Endothelial cell of umbilical vein (primary cell): ENCODE measurements around the gene DEFB124. TPM values are rescaled to one million over a fixed set of nuclear protein-coding genes. Genes with fewer than 3 reads are reported as not detected.

ENCODE experiments used
- BruUV-seq: library from RNA; stranded (reverse); fragments of 400-500 nt; replicated peaks from 2 replicates; lab custom pipeline; 2021; lab: Mats Ljungman, UMichigan
- CTCF ChIA-PET: fragments of 300-600, 350-600 bp; sonication (Branson Sonifier 250); formaldehyde crosslinking; loops from one replicate; lab custom pipeline; 2021; ENCODE audit warnings: antibody characterized with exemption, inconsistent platforms; lab: Charles Lee
- POLR2A ChIA-PET: fragments of 300-600, 350-600 bp; sonication (Branson Sonifier 250); formaldehyde crosslinking; loops from one replicate; lab custom pipeline; 2021; ENCODE audit warnings: antibody characterized with exemption, inconsistent platforms; lab: Charles Lee
- DNase-seq: peaks from one replicate; pipeline ENCODE4 v3.0.0-alpha.2; 2011; ENCODE audit warnings: low read depth, low spot score
- FAIRE-seq: peaks from 2 replicates; lab custom pipeline; 2011; peaks lifted over from hg19 to GRCh38; lab: Jason Lieb, UNC
- H2AFZ ChIP-seq: 2 replicates; pipeline ENCODE4 v1.6.0; 2012; ENCODE audit warnings: low read depth, low read length, control low read depth, inconsistent platforms
- H3K27ac ChIP-seq: 2 replicates; pipeline ENCODE4 v1.5.1; 2011; ENCODE audit warnings: low read depth, mild to moderate bottlenecking, control low read depth, low read length, moderate library complexity; ENCODE audit not compliant: insufficient read depth
- H3K27me3 ChIP-seq, 2 experiments: 2 replicates each; pipeline versions ENCODE4 v1.6.0 to v1.6.1; 2011; ENCODE audit warnings: low read length in 2 of 2, mixed read lengths in 1 of 2; ENCODE audit not compliant: control insufficient read depth in 2 of 2, insufficient read depth in 2 of 2
- H3K36me3 ChIP-seq, 2 experiments: 2 replicates in 1 of 2; 3 replicates in 1 of 2; pipeline ENCODE4 v1.5.1; 2011; ENCODE audit warnings: low read length in 2 of 2, mild to moderate bottlenecking in 1 of 2, moderate library complexity in 1 of 2; ENCODE audit not compliant: control insufficient read depth in 2 of 2, insufficient read depth in 2 of 2; ENCODE audit errors: extremely low read depth in 1 of 2
- H3K4me1 ChIP-seq: 3 replicates; pipeline ENCODE4 v1.5.1; 2011; ENCODE audit warnings: mild to moderate bottlenecking, low read length; ENCODE audit not compliant: control insufficient read depth, insufficient read depth; ENCODE audit errors: extremely low read depth
- H3K4me2 ChIP-seq: 2 replicates; pipeline ENCODE4 v1.6.1; 2011; ENCODE audit warnings: low read length, control low read depth, mixed read lengths; ENCODE audit not compliant: insufficient read depth
- H3K4me3 ChIP-seq, 3 experiments: fragments of 200-600 bp in 1 of 3; sonication (generic), shearing (Covaris generic) in 1 of 3; replicated peaks in 1 of 3; 2 replicates each; pipeline ENCODE4 v1.5.1; 2011 to 2016; ENCODE audit warnings: control low read depth in 3 of 3, low read length in 3 of 3, mild to moderate bottlenecking in 2 of 3, inconsistent platforms in 1 of 3, low read depth in 1 of 3, moderate library complexity in 1 of 3; ENCODE audit not compliant: insufficient read depth in 1 of 3
- H3K79me2 ChIP-seq: 2 replicates; pipeline ENCODE4 v1.6.0; 2012; ENCODE audit warnings: low read length, inconsistent platforms; ENCODE audit not compliant: control insufficient read depth, insufficient read depth
- H3K9ac ChIP-seq: replicated peaks from 2 replicates; pipeline ENCODE3; 2011; ENCODE audit warnings: low read length, control low read depth; ENCODE audit not compliant: insufficient read depth; ENCODE audit errors: extremely low read depth
- H3K9me1 ChIP-seq: replicated peaks from 3 replicates; pipeline ENCODE4 v1.6.0; 2011; ENCODE audit warnings: mild to moderate bottlenecking, low read length; ENCODE audit not compliant: control insufficient read depth, insufficient read depth; ENCODE audit errors: extremely low read depth
- H3K9me3 ChIP-seq: replicated peaks from 2 replicates; pipeline ENCODE4 v1.5.1; 2012; ENCODE audit warnings: low read length, inconsistent platforms; ENCODE audit not compliant: control insufficient read depth, insufficient read depth
- H4K20me1 ChIP-seq: replicated peaks from 2 replicates; pipeline ENCODE3; 2011; ENCODE audit warnings: mild to moderate bottlenecking, low read length; ENCODE audit not compliant: control insufficient read depth, insufficient read depth; ENCODE audit errors: extremely low read depth
- EZH2 ChIP-seq: IDR thresholded peaks from 2 replicates; pipeline ENCODE4 v1.6.1; 2012; ENCODE audit warnings: borderline replicate concordance, low read depth, mild to moderate bottlenecking, moderate library complexity, low read length, inconsistent platforms; ENCODE audit not compliant: severe bottlenecking
- FOS ChIP-seq: IDR thresholded peaks from 2 replicates; pipeline ENCODE4 v1.6.1; 2011; ENCODE audit warnings: mild to moderate bottlenecking, low read length, moderate library complexity, borderline replicate concordance; ENCODE audit not compliant: insufficient read depth
- GATA2 ChIP-seq: IDR thresholded peaks from 2 replicates; pipeline ENCODE4 v1.7.0; 2011; ENCODE audit warnings: low read depth, mild to moderate bottlenecking, moderate library complexity, mixed read lengths, low read length; ENCODE audit not compliant: insufficient read length, insufficient read depth
- JUN ChIP-seq: IDR thresholded peaks from 2 replicates; pipeline ENCODE4 v1.6.1; 2011; ENCODE audit warnings: borderline replicate concordance, low read depth; ENCODE audit not compliant: insufficient read length, insufficient read depth
- MAX ChIP-seq: IDR thresholded peaks from 2 replicates; pipeline ENCODE4 v1.6.1; 2011; ENCODE audit not compliant: insufficient read depth, insufficient read length
- MYC ChIP-seq: IDR thresholded peaks from one replicate; pipeline ENCODE4 v1.6.1; 2011; ENCODE audit warnings: mild to moderate bottlenecking, low read depth, low read length
- POLR2A ChIP-seq: IDR thresholded peaks from 2 replicates; pipeline ENCODE4 v1.6.1; 2012; ENCODE audit warnings: low read depth, mild to moderate bottlenecking, control low read depth, low read length
- POLR2AphosphoS5 ChIP-seq: IDR thresholded peaks from 2 replicates; pipeline ENCODE4 v1.6.1; 2012; ENCODE audit warnings: low read depth, mild to moderate bottlenecking, control low read depth, low read length, moderate library complexity; ENCODE audit not compliant: insufficient read depth
- dilution Hi-C: fragments of 300-500 bp; cut with MboI; formaldehyde crosslinking; loops from one replicate; pipeline ENCODE4 v1.15.0; 2019; ENCODE audit warnings: low sequenced_read_pairs; ENCODE audit not compliant: extremely low pct_ligation_motif_present
- intact Hi-C: fragments of 100-400 bp; cut with micrococcal nuclease; formaldehyde crosslinking; loops from one replicate; pipeline ENCODE4 v1.10.0; 2022
- polyA plus RNA-seq, 4 experiments: library from polyadenylated mRNA; depleted of rRNA in 3 of 4; stranded (reverse) in 3 of 4; unstranded in 1 of 4; fragments of >200 nt; gene quantifications; 2 replicates each; pipeline versions ENCODE4 v1.2.1 to v1.2.3, GENCODE V29; 2011 to 2012; ENCODE audit warnings: missing spikeins in 1 of 4
- total RNA-seq: library from RNA; stranded (reverse); gene quantifications from 2 replicates; pipeline ENCODE4 v1.2.3, GENCODE V29; 2021
- TF ChIP-seq, protein P1 (sequence below), 2 donors: IDR thresholded peaks; 1 replicate in 1 of 2; 2 replicates in 1 of 2; pipeline ENCODE4 v1.5.1; 2011; ENCODE audit warnings: low read length in 2 of 2, mild to moderate bottlenecking in 2 of 2, moderate library complexity in 2 of 2, control low read depth in 1 of 2, inconsistent platforms in 1 of 2, low read depth in 1 of 2; ENCODE audit not compliant: insufficient read depth in 1 of 2; ENCODE audit errors: extremely low read depth in 1 of 2

DEFB124 gene
- total and polyA plus RNA-seq, 2 donors (not counting 3 experiments of a cell fraction or from before 2014, with no cell fraction given): not detected

GRCh38 chr20:31514154-31515071, 39.5 kb upstream of the DEFB124 start, which contains the start of gene HM13:
Gene HM13, plus strand, starts transcription at chr20:31514442. Its CDS starts 110 bp downstream, at chr20:31514552.
- POLR2A ChIA-PET: interaction anchor here (0.9 kb wide), 1 partner anchor 99 kb away, joined by 3 read pairs; no protein-coding TSS in a partner anchor
- H3K36me3 ChIP-seq: peaks cover 0 to 1% of the 10 kb centered on the region in 2 experiments
- peak within 1 kb of the TSS; percentile 7 to 84 (median 70) for H3K4me3 ChIP-seq
- H3K79me2 ChIP-seq: peaks cover 46% of the 10 kb centered on the region
- BruUV-seq: TSS peak; percentile 35
- FAIRE-seq (peak; percentile 82), DNase-seq (peak; percentile 94)
- no peaks in the 10 kb centered on the region for H3K27me3 ChIP-seq
- H3K9ac ChIP-seq: peak within 1 kb of the TSS; percentile 73
- CTCF ChIA-PET: interaction anchor here (0.8 to 1.6 kb wide), 3 partner anchors 46 to 97 kb away, joined by 3 to 8 read pairs (median 3); no protein-coding TSS in a partner anchor
- peaks cover 25% of the 10 kb centered on the region for H3K4me1 ChIP-seq
- peak within 1 kb of the TSS; percentile 38 for H3K27ac ChIP-seq
- H3K9me1 ChIP-seq: no peaks in the 10 kb centered on the region
- H4K20me1 ChIP-seq: no peaks in the 10 kb centered on the region
- peak within 1 kb of the TSS; percentile 68 for H3K4me2 ChIP-seq
- dilution Hi-C loops (no loop called here), intact Hi-C loops (loop anchor here (2.0 kb wide), 2 partner anchors 30 to 46 kb away; no protein-coding TSS in a partner anchor)
- peak within 1 kb of the TSS; percentile 59 for H2AFZ ChIP-seq
- TF ChIP-seq POLR2AphosphoS5 (peak; percentile 96), MAX (peak; percentile 79), JUN (no peak), FOS (no peak), POLR2A (peak; percentile 95), MYC (peak; percentile 51), GATA2 (no peak), EZH2 (no peak)
- TF ChIP-seq, protein P1, sequence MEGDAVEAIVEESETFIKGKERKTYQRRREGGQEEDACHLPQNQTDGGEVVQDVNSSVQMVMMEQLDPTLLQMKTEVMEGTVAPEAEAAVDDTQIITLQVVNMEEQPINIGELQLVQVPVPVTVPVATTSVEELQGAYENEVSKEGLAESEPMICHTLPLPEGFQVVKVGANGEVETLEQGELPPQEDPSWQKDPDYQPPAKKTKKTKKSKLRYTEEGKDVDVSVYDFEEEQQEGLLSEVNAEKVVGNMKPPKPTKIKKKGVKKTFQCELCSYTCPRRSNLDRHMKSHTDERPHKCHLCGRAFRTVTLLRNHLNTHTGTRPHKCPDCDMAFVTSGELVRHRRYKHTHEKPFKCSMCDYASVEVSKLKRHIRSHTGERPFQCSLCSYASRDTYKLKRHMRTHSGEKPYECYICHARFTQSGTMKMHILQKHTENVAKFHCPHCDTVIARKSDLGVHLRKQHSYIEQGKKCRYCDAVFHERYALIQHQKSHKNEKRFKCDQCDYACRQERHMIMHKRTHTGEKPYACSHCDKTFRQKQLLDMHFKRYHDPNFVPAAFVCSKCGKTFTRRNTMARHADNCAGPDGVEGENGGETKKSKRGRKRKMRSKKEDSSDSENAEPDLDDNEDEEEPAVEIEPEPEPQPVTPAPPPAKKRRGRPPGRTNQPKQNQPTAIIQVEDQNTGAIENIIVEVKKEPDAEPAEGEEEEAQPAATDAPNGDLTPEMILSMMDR (IDR thresholded peaks at IDR 0.05; ENCODE audit: extremely low read depth in 1 of 2, insufficient read depth in 1 of 2, low read depth in 1 of 2, low read length in 2 of 2): peak; percentile 94 to 99
- H3K9me3 ChIP-seq: no peaks in the 10 kb centered on the region
